Activated CD4-positive, alpha-beta T cell treated with anti-CD3 and anti-CD28 coated beads, Interleukin-10, Interleukin-2, amounts not matched to agents 100 ng/mL and 50 ng/mL, durations not matched to agents 16 hours and 8 hours (primary cell): ENCODE measurements around the gene KIAA2012.
A peak's percentile ranks its signal among the peaks of the same experiment; 100 is the strongest.

Source experiments
- DNase-seq: peaks from one replicate; pipeline ENCODE4 v3.0.0-alpha.2; 2020

KIAA2012 gene

DNA sequence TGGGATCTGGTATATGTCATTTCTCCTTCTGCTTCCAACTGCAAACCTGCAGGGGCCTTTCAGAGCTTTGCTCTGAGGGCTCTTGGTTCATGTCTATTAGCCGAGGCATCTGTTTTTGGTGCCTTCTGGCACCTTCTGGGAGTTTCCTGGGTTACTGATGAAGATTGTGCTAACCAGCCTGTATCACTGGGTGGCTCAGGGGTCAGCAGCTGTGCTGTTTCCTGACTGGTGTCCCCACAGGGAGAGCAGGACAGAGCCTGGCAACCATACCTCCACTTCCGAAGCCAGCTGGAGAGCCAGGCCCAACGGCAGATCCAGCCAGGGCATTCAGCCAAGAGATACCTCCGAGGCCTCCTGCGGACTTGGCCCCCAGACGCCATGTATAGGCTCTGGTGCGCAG is 17.5 kb downstream of the KIAA2012 start:
- no peak for DNase-seq

DNA sequence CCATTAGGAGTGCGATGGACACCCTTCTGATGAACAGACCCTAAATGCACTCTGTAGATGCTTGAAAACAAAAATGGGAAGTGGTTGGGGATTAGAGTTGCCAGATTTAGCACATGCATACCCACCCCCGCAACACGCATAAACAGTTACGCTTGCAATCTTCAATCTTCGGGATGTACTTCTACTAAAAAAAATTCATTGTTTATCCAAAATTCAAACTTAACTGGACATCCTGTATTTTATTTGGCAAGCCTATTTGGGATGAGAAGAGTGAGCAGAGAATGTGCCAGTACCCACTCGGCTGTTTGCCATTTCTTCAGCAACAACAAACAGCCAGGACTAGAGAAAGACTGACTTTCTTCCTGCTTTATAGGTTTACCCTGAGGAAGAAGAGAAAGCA is 18.4 kb downstream of the KIAA2012 start:
- DNase-seq: no peak

DNA sequence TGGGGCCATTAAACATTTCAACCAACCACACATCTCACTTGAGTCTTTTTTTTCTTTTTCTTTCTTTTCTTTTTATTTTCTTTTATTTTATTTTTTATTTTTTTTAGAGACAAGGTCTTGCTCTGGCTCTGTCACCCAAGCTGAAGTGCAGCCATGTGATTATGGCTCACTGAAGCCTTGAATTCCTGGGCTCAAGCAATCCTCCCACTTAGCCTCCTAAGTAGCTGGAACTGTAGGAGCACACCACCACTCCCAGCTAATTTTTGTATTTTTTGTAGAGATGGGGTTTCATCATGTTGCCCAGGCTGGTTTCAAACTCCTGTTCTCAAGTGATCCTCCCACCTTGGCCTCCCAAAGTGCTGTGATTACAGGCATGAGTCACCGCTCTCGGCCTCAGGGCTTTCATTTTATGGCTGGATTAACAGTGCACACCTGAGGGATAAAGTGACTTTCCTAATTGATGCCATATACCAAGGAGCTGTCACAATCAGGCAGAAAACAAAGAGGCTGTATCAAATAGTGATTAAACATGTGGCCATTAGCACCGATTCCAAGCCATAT is 21.5 kb downstream of the KIAA2012 start:
- no peak for DNase-seq

DNA sequence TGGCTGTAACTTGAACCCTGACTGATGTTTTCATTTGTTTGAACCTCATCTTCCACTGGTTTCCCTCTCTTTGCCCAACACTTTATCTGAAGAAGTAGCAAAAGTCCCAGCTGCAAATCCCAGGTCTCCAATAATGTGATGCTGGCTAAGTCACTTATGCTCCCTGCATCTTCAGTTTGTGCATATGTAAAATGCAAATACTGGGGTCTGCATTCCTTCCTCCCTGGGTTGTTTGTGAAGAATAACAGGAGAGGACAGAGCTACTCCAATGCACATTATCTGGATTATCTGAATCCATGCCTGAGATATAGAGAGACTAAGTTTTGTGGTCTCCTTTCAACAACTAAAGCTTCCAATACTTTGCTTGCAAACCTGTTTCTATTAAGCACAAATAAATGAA is 22.2 kb downstream of the KIAA2012 start:
- no peak for DNase-seq

DNA sequence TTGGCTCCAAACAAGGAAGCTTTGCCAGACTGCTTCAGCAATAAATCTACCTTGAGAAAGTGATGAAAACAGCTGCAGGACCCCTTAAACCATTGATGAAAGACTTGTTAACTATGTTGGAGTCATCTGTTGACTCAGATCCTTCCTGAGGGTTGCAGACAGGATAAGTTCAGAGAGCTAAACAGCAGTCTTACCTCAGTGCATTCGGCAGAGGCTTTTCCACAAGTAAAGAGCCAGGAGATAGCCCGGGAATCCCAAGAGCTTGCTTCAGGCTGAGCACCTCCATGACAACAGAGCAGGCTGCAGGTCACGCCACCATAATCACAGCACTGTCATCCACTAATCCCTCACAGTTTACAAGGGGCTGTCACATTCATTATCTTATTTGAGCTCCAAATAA is 23.7 kb downstream of the KIAA2012 start:
- DNase-seq: no peak

DNA sequence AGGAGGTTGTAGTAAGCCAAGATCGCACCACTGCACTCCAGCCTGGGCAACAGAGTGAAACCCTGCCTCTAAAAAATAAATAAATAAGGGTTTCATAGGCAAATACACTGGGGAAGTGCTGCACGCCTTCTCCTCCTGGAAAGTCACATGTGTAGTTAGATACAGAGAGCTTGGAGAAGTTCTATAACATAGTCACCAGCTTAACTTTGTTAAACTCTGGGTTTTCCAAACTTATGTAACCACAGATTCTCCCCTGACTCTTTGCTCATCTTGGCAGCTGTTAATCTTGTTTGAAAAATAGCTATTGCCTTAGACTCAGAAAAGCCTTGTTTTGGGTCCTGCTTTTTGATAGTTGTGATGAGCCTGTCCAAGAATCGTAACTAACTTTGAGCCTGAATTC is 25.2 kb downstream of the KIAA2012 start:
- DNase-seq: no peak

DNA sequence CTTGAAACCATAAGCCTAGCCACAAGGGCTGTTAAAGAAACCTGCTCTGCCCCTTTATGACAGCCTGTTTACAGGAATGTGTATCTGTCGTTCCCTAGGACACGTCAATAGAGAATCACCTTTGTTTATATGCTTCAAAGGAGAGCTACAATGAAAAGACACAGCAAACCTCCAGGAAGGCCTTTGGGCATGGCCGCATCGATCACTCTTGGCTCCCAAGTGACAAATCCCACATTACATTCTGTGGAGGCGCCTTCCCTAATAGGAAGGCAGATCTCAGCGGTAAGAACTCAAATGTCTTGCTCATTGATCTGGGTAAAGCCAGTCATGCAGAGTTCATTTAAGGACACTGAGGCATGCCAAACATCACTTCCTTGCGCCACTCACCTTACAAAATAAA is 26.5 kb downstream of the KIAA2012 start:
- no peak for DNase-seq

DNA sequence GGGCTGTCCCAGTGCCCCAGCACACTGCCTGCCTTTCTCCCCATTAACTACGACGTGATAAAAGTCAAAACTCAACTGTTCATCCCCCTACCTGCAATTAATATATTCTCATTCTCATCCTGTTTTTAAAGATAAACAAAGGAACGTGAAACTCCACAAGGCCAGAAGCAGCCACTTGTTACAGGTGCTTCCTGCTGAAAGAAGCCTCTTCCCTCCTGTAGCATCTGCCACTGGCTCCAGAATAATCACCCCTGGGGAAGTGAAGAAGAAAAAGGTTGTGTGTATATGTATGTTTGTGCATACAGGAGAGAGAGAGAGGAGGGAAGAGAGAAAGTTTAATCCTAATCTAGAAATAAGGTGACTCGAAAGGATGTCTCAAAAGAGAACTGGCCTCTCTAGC is 27.1 kb downstream of the KIAA2012 start:
- no peak for DNase-seq

DNA sequence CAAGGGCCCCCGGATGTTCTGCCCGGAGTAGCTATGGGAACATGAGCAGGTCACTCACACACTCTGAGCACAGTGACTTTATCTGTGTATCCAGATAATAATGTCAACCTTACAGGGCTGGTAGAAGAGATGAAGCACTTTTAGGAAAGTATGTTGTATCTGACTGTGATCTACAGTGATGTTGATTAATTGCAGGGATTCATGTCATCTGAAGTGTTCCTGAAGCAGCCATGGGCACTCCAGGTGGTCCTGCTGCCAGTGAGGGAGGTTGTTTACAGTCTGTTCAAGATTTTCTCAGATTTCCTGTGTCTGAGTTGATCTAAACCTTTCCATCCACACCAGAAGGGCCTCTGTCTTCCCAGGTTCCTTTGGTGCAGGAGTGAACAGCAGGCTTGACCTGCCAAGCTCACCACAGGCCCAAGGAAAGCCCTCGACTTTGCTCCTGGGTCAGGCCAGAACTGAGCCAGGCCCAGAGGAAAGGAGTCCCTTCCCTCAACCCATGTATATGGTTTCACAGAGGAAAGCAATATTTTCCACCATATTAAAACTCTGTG is 28.0 kb downstream of the KIAA2012 start:
- no peak for DNase-seq

DNA sequence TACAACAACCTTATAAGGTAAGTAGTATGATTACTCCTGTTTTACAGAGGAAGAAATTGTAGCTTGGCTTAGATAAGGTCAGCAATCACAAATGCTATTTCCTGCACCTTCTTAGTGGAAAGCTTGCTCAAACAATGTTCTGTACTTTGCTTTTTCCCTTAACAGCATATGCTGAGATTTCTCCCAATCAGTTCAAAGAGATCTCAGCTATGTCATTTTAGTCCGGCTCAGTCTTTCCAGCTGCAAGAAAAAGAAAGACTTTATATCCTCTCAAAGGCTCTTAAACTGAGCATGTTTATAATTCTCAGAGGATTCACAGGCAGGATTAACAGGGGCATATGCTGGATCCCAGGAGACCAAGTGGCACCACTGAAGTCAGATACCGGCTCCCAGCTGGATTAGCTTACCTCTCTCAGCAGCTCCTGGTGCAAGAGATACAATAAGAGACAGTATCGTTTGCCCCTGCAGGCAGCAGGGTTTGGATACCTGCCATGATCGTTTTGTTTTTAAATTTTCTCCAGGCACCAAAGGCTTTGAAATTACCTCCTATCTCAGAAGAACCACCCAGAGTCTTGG is 29.5 kb downstream of the KIAA2012 start:
- DNase-seq: no peak

DNA sequence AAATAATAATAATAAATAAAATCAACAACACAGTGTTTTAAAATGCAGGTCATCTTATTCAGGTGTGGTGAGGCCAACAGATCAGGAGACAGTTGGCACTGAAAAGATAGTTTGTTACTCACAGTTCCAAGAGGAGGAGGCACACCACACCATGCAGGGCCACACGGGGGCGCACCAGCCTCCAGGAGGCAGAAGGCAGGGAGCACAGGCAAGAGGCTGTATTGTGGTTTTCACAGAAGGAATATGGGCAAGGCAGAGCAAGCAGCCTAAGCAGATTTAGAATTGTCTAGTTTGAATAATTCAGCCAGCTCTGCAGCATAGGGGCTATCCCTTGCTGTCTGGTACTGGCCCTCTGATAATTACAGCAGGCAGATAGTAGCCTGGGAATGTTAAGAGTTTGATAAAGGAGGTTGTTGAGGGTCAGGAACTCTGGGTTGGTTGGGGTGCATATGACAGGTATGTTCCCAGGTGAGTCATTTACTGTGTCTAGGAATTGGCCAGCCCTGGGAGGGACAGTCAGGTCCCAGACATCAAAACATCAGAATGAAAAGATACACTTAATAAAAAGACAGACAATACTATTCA is 31.3 kb downstream of the KIAA2012 start:
- peak; percentile 70 for DNase-seq

DNA sequence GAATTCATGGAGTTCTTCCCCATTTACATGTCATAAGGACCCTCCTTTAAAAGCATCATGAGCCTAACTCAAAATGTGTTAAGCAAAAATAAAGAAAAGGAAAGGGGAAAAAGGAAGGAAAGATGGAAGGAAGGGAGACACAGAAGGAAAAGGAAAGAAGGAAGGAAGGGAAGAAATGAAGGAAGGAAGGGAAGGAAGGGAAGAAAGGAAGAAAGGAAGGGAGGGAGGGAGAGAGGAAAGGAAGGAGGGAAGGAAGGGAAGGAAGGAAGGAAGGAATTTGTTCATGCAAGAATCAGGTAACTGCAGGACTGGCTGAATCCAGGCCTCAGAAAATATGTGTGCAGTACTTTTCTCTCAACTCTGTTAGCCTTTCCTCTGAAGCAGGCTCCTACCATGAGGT is 32.0 kb downstream of the KIAA2012 start:
- DNase-seq: no peak

DNA sequence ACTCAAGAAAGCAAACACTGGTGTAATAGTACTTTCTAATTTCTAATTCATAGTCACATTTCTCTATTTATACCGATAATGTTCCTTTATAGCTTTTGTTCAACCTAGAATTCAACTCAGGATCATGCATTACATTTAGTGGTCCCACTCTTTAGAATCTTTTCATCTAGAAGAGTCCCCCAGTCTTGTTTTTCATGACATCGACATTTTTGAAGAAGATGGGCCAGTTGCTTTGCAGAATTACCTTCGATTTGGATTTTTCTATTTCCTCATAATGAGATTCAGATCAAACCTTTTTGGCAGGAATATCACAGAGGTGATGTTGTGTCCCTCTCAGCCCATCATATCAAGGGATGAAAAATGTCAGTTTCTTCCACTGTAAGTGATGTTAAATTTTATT is 35.3 kb downstream of the KIAA2012 start:
- no peak for DNase-seq

DNA sequence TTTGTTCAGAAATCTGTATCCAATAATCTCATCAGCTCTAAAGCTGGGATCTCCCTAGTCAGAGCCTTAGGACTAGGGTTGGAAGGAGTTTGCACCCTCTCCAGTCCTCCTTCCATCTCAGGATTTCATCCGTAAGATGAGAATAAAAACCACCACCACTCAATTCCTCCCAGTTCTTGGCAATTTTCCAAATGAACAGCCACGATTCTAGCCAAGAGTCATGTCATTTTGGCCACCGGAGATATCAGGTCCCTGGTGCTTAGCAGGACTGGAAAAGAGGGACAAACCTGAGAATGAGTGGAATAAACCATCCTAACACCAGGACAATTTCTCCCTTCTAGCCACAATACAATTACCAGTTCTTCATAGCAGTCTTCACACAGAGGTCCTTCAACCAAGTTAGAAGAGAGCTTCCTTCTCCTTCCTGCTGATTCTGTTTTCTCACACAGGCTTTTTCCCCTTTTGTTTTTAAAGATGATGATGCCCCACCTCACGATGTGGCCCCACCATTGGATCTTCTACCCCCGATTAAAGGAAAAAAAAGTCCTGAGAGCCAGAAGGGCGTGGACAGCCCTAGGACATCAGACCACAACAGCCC is 36.2 kb downstream of the KIAA2012 start:
- no peak for DNase-seq

DNA sequence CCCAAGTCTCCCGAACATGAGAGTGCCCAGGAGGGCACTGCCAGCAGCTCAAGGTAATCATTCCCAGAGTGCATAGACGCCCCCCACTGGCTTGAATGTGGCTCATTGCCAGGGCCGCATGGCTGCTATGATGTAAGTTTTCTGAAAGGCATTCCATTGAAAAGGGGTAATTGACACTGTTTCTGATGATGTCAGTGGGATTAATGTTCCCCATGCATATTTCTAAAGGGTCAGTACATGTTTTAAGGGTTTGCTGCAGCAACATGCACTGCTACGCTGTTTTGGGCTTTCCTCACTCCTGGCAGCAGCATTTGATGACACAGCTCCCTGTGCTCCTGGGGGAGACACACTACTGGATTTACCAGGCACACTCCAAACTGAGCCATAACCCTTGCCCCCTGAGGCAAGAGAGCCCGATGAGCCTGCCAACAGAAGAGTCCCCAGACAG is 36.7 kb downstream of the KIAA2012 start:
- DNase-seq: no peak

DNA sequence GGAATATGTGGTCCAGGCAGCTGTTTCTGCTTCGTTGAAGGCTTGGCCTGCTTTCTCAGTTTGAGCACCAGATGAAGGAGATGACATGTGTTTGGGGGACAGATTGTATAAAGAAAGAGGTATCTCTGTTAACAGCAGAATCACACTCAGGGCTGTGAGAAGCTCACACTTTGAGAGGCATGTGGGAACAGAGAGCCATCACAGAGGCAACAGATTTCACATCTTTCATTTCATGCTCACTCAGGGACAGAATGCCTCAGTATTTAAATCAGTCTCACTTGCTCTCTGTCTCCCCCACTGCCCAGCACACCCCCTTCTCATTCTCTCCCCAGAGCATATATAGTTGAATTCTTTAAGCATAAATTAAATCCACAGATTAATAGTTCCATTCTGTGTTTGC is 37.4 kb downstream of the KIAA2012 start:
- no peak for DNase-seq

DNA sequence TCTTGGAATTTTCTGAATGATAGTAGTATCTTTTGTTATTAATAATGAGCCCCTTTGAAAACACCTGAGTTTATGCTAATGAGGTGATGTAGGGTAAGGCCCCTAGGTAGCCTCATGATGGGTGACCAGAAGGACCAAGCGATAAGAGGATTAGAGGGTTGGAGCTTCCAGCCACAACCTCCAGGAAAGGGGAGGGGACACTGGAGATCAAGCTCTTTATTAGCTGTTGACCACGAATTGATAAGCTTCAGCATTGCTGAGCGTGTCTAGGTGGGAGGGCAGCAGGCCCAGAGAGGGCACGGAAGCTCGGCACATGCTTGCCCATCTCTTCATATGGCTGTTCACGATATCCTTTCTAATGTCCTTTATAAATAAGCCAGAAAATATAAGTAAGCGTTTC is 39.0 kb downstream of the KIAA2012 start:
- no peak for DNase-seq

DNA sequence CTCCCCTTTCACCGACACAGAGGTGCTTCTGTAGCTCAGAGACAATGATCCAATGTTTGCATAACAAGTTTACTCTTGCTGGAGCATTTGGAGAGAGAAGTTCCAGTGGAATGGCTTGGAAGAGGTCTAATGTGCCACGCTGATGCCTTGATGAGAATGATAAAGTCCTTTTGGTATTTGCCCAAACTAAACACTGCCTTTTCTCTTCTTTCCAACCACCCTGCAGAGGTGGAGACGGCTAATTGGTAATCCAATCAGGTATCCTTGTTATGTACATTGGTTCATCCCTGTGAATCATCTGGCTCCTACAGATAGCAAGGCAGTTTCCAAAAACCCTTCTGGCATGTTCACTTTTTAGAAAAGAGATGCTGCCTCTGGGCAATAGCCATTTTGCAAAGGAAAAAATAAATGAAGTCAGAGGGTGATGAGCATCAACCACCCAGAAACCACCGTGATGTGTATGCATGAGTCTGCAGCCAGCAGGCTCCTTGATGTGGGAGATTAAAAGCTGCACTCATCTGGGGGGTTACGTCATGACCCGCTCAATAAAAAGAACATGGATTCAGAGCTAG is 40.6 kb downstream of the KIAA2012 start:
- DNase-seq: no peak

DNA sequence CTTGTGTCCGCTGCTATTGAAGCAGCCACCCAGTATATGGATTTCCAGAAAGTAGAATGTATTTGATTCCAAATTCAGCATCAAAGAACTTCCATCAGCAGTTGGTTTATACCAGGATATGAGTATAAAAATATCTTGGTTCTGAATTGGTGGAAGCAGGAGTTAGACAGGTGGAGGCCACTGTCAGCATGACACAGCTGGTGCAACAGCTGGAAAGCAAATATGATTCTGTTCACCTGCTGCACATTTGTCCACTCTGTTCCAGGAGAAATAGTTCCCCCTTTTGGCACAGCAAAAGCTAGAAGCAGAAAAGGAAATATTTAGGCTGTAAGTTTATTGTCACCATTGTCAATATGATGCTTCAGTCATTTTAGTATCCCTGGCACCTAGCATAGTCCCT is 41.2 kb downstream of the KIAA2012 start:
- DNase-seq: no peak

DNA sequence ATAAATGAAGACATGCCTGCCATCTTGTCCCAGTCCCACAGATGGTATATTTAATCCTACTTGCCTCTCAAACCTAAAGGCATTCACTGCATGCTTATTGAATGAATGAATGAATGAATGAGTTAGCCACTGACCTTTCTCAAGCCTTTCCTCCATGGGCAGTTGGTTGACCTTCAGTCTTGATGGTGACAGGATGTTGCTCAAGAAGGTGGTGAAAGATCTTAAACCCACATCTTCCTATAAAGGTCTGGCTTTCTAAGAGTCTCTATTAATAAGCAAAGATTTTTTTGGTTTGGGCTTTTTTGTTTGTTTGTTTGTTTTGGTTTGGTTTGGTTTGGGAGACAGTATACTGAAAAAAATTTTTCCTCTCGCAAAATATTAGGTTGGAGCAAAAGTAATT is 41.7 kb downstream of the KIAA2012 start:
- DNase-seq: no peak

DNA sequence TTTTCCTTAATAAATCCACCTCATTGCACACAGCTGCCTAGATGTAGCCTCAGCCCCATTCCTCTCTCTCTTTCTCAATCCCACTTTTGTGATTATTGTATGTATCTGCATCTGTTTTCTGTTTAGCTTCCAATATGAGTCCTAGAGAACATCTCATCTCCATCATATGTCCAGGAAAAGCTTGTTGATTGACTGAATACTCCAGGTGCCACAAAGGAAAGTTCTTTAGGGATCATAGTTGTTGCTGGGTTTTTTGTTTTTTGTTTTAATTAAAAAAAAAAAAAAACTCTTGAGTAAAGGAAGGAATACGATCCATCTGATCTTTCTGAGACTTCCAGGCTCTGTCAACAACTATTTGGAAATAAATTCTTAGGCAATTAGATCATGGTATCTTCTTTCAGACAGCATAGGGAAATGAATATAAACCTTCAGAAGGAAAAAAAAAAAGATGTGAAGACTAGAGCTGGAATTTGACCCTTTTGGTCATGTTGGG is 42.5 kb downstream of the KIAA2012 start:
- DNase-seq: no peak

DNA sequence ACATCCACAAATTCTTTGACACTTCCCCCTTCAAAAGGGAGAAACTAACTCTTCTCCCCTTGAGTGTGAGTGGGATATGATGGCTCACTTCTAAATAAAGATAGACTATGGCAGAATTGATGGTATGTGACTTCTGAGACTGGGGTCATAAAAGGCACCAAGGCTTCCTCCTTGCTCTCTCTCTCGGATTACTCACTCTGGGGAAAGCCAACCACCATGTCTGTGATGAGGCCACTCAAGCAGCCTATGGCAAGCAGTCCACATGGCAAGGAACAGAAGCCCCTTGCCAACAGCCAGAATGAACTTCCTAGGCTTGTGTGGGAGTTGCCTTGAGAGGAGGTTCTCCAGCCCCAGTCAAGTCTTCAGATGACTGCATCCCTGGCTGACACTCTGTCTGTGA is 43.6 kb downstream of the KIAA2012 start:
- DNase-seq: no peak

DNA sequence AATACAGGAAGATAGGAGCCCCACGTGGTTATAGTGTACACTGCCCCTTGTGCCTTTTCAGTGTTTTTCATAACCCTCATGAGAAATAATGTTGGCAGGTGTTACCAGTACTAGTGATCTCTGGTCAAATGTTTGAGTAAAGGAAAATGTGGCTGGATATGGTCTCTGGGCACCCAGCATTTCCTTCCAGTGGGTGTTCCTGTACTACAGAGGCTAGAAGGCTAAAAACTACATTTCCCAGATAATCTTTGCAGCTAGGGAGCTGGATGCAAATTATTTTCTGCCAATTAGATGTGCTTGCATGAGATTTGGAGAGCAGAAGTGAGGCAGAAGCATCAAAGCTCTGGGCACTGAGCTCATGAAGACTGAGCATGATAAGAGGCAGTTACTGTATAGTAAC is 45.1 kb downstream of the KIAA2012 start:
- no peak for DNase-seq

DNA sequence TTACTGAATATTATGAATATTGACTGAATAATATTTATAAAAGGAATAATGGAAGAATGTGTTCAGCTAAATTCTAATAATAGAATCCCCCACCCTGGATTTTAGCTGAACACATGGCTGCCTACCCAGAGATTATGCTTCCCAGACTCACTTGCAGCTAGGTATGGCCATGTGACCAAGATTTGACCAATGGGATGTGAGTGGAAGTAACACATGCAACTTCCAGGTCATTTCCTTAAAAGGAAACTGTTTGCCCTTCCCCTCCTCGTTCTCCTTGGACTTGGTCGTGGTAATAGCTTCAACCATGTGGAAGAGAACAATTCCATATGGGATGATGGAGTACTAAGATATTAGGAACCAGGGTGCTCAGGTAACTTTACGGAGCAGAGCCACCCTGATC is 47.8 kb downstream of the KIAA2012 start:
- no peak for DNase-seq
